Activated T-helper 2 cell treated with anti-CD3 and anti-CD28 coated beads, Interferon-gamma antibody, Interleukin-2, Interleukin-4, amounts not matched to agents 10 μg/mL and 5 μg/mL and 100 μg/mL, durations not matched to agents 14 hours and 24 hours and 36 hours (primary cell): ENCODE results near the gene SLC35F3. TPM values are rescaled to one million over a fixed set of nuclear protein-coding genes. Genes with fewer than 3 reads are reported as not detected.
"Not testable (repeated sequence)": the region's sequence is repeated elsewhere in the genome, so short reads cannot be mapped to it uniquely, and the experiment has no call there.

Experiments
- DNase-seq: peaks from one replicate; pipeline ENCODE4 v3.0.0; 2021; ENCODE audit warnings: low spot score
- H3K27ac Mint-ChIP-seq: one replicate; pipeline ENCODE4 v1.8.0; 2021; ENCODE audit warnings: mixed read lengths
- H3K27me3 Mint-ChIP-seq: one replicate; pipeline ENCODE4 v1.8.0; 2021; ENCODE audit warnings: low read depth, mixed read lengths
- H3K36me3 Mint-ChIP-seq: one replicate; pipeline ENCODE4 v1.8.0; 2021; ENCODE audit warnings: low read depth, mixed read lengths
- H3K4me1 Mint-ChIP-seq: one replicate; pipeline ENCODE4 v1.8.0; 2021; ENCODE audit warnings: low read depth, mixed read lengths
- H3K4me3 Mint-ChIP-seq: one replicate; pipeline ENCODE4 v1.8.0; 2021; ENCODE audit warnings: low read depth, mild to moderate bottlenecking, moderate library complexity, mixed read lengths
- H3K9me3 Mint-ChIP-seq: one replicate; pipeline ENCODE4 v1.8.0; 2021; ENCODE audit warnings: mixed read lengths
- intact Hi-C: fragments of 100-400 bp; cut with micrococcal nuclease; formaldehyde crosslinking; loops from one replicate; pipeline ENCODE4 v1.15.1; 2023
- total RNA-seq: library from RNA; stranded (reverse); gene quantifications from 2 replicates; pipeline ENCODE4 v1.2.3, GENCODE V29; 2022

The SLC35F3 gene
- total RNA-seq, 1 donor from 2014 or later, result 2.5 TPM

DNA sequence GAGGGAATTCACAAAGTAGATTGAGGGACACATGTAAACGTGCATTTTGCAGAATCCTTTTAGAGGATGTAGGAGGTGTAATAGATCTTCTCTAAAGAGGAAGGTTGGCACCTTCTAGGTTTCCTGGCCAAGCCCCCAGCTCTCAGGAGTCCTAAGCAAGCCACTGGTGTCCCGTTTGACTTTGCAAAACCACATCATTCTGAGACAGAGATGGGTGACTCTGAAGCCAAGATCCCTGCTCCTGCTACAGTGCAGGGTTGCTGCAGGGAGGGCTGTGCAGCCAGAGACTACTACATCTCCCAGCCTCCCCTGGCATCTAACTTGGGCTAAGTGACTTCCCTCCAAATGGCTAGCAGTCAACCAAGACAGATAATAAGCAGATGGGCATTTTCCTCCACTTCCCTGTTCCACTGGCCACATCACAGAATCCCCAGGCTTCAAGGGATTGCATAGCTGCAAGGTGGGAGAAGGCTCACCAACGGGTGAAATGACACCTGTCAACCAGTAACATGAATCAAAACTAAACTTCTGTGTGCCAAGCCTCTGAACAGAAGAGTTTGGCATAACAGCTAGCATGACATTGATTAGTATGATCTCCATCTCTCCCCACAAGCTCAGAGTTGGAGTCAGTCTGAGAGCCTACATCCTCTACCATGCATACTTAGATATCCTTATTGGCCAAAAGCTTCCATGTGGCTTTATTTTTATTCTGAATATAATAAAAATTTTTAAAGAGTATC, 339.2 kb downstream of the SLC35F3 start:
- Mint-ChIP-seq H3K27ac (no peak overlapping the region), H3K4me3 (no peak overlapping the region), H3K36me3 (no peaks in the 10 kb centered on the region), H3K9me3 (peaks cover 16% of the 10 kb centered on the region), H3K27me3 (peaks cover 8% of the 10 kb centered on the region), H3K4me1 (peaks cover 3% of the 10 kb centered on the region)
- DNase-seq, result no peak
- intact Hi-C loops, result loop anchor here (1.0 kb wide), 1 partner anchor 28 kb away; no protein-coding TSS in a partner anchor

DNA sequence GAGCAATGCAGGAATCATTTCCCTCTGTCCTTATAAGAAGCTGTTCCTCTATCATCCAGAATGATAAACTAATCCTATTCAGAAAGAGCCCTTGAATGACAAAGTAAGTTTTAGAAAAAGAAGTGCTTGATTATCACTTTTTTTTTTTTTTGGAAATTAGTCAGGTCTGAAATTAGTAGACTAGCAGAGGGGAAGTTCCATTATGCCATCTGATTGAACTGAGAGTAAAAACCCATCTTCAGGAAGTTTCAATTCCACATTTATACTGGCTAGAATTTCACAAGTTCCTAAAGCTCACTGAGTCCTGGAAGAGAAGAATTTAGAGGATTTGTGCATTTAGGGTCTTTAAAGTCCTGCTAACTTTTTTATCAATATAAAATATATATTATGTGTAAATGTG, 340.0 kb downstream of the SLC35F3 start:
- H3K4me3 Mint-ChIP-seq, result no peak overlapping the region
- peaks cover 6% of the 10 kb centered on the region for H3K27me3 Mint-ChIP-seq
- H3K4me1 Mint-ChIP-seq, result peaks cover 3% of the 10 kb centered on the region
- DNase-seq, result no peak
- peaks cover 22% of the 10 kb centered on the region for H3K9me3 Mint-ChIP-seq
- H3K27ac Mint-ChIP-seq, result no peak overlapping the region
- intact Hi-C loops, result loop anchor here (1.0 kb wide), 1 partner anchor 27 kb away; no protein-coding TSS in a partner anchor
- H3K36me3 Mint-ChIP-seq, result no peaks in the 10 kb centered on the region

DNA sequence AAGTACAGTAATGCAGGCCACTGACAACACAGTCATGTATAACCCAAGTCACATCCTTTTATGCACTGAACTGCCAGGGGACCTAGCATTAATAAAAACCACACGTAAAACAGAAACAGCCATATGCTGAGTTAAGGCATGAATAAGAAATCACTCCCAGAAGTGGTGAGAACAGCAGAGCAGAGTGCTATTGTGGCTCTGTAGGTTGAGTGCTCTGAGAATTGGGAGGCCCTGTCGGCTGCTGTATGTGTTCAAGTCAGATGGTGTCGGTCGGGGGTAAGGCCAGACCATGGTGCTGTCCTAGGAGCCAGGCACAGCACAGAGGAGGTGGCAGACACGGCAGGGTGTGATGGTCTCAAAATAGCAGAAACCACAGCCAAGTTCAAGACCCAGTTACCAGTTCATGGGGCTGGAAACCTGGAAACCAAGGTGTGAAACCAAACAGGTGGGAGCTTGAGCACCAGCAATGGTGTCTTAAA, 342.2 kb downstream of the SLC35F3 start:
- Mint-ChIP-seq H3K27me3 (peaks cover 6% of the 10 kb centered on the region), H3K36me3 (no peaks in the 10 kb centered on the region), H3K4me3 (no peak overlapping the region), H3K27ac (no peak overlapping the region), H3K4me1 (peaks cover 3% of the 10 kb centered on the region), H3K9me3 (peaks cover 22% of the 10 kb centered on the region)
- intact Hi-C loops, result no loop called here
- DNase-seq, result no peak

DNA sequence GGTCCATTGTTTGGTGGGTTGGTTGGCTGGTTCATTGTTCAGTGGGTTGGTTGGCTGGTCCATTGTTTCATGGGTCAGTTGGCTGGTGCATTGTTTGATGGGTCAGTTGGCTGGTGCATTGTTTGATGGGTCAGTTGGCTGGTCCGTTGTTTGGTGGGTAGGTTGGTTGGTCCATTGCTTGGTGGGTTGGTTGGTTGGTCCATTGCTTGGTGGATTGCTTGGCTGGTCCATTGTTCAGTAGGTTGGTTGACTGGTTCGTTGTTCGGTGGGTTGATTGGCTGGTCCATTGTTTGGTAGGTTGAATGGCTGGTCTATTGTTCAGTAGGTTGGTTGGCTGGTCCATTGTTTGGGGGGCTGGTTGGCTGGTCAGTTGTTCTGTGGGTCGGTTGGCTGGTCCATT, 343.3 kb downstream of the SLC35F3 start:
- H3K27ac Mint-ChIP-seq, H3K4me1 Mint-ChIP-seq, intact Hi-C loops, H3K27me3 Mint-ChIP-seq, DNase-seq, H3K36me3 Mint-ChIP-seq, H3K4me3 Mint-ChIP-seq: not testable (repeated sequence)
- peaks cover 22% of the 10 kb centered on the region for H3K9me3 Mint-ChIP-seq

DNA sequence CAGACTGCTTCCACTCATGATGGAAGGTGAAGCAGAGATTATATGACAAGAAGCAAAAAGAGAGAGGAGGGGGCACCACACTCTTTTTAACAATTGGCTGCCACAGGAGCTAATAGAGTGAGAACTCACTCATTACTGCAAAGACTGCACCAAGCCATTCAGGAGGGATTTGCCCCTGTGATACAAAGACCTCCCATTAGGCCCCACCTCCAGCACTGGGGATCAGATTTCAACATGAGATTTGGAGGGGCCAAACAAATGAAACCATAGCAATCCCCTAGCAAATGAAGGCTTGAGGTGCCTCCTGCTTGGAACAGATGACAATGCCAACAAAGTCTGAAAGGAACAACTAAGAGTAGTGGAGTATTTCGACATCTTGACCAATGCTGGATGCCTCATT, 346.3 kb downstream of the SLC35F3 start:
- no peak overlapping the region for H3K4me3 Mint-ChIP-seq

DNA sequence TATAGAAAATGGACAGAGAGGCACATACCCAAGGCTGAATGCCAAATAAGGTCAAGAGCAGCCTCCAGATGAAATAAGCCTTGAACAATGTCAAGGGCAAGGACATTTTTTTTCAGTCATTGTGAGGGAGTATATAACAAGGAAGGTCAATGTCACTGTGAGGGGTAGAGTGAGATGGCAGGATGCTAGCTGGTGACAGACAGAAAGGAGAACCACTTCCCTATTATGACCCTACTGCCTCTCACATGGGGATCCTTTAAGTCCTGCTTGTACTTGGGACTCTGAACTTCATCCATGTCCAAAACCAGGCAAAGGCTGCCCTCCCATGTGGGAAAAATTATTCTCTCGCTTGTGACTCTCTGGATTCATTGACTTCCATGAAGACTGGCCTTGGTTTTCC, 349.3 kb downstream of the SLC35F3 start:
- H3K27ac Mint-ChIP-seq, result no peak overlapping the region
- intact Hi-C loops, result no loop called here
- no peaks in the 10 kb centered on the region for H3K4me1 Mint-ChIP-seq
- no peak for DNase-seq
- H3K36me3 Mint-ChIP-seq, result no peaks in the 10 kb centered on the region
- H3K9me3 Mint-ChIP-seq, result peaks cover 17% of the 10 kb centered on the region
- H3K4me3 Mint-ChIP-seq, result no peak overlapping the region
- H3K27me3 Mint-ChIP-seq, result peaks cover 23% of the 10 kb centered on the region

More for the DNA sequence above, 346.3 kb downstream of the SLC35F3 start:
- H3K36me3 Mint-ChIP-seq, result no peaks in the 10 kb centered on the region
- H3K27me3 Mint-ChIP-seq, result peaks cover 16% of the 10 kb centered on the region
- no peak for DNase-seq
- intact Hi-C loops, result no loop called here
- H3K4me1 Mint-ChIP-seq, result no peaks in the 10 kb centered on the region
- H3K27ac Mint-ChIP-seq, result no peak overlapping the region
- peaks cover 22% of the 10 kb centered on the region for H3K9me3 Mint-ChIP-seq

DNA sequence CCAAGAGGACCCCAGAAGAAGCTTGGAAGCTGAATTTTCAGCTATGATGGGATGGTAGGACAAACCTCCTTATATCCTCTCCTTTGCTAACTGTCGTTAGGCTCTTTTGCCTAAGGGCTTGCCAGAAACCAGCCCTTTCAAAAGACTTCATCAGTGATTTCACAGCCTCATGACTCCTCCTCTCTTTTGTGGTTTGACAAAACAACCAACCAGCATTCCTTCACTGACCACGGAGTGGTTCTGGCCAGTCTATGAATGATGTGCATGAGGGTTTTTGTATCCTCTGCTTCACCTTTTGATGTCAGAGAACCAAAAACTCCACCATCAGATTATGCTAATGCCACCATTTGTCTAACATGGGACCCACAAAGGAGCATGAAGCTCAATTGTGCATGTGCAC, 351.9 kb downstream of the SLC35F3 start:
- Mint-ChIP-seq H3K9me3 (peaks cover 11% of the 10 kb centered on the region), H3K4me1 (peaks cover 9% of the 10 kb centered on the region), H3K27ac (no peak overlapping the region), H3K27me3 (peaks cover 23% of the 10 kb centered on the region), H3K4me3 (no peak overlapping the region), H3K36me3 (no peaks in the 10 kb centered on the region)
- DNase-seq, result no peak
- intact Hi-C loops, result no loop called here

DNA sequence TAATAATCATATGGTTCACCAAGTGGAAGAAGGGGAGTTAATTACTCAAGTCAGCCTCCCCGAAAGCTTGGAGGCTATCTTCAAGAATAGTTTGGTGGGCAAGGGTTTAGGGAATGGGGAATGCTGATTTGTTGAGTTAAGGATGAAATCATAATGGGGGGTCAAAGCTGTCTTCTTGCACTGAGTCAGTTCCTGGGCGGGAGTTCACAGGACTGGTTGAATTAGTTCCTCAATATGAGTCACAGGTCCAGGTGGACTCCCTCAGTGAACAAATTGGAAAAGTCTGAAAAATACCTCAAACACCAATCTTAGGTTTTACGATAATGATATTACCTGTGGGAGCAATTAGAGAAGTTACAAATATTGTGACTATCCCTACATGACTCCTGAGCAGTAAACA, 353.6 kb downstream of the SLC35F3 start:
- Mint-ChIP-seq H3K36me3 (no peaks in the 10 kb centered on the region), H3K27ac (no peak overlapping the region), H3K9me3 (peaks cover 11% of the 10 kb centered on the region), H3K4me1 (peaks cover 9% of the 10 kb centered on the region), H3K27me3 (peaks cover 23% of the 10 kb centered on the region), H3K4me3 (no peak overlapping the region)
- DNase-seq, result no peak
- intact Hi-C loops, result no loop called here

DNA sequence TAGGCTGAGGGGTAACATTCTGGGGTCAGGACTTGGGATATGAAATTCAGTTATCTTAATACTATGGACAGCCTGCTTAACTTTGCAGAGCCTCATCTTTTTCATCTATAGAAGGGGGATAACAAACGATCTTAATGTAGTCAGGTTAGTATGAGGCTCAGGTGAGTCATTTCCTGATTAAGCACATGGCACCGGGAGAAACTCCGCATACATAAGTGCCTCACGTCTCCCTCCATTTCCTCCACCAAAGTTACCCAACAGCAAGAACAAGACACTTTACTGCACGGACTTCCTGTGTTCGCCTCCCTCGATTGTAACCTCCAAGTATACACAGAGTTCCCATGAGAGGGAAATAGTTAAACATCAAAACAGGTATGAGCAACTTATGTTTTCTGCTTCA, 356.1 kb downstream of the SLC35F3 start:
- Mint-ChIP-seq H3K36me3 (no peaks in the 10 kb centered on the region), H3K27ac (no peak overlapping the region), H3K4me3 (no peak overlapping the region), H3K27me3 (peaks cover 15% of the 10 kb centered on the region), H3K9me3 (peaks cover 11% of the 10 kb centered on the region), H3K4me1 (peaks cover 9% of the 10 kb centered on the region)
- intact Hi-C loops, result no loop called here
- DNase-seq, result no peak

DNA sequence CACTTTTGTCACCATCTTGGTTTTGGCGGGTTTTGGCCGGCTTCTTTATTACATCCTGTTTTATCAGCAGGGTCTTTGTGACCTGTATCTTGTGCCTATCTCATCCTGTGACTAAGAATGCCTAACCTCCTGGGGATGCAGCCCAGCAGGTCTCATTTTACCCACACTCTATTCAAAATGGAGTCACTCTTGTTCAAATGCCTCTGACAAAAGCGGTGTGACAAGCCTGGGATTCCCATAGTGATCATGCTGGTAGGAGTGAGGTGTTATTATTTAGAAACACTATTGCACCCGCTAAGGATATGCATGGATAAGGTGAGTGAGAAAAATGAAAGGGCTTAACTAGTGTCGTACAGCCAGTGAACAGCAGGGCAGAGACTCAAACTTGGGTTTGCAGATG, 357.1 kb downstream of the SLC35F3 start:
- no peak overlapping the region for H3K27ac Mint-ChIP-seq
- H3K4me1 Mint-ChIP-seq, result peaks cover 9% of the 10 kb centered on the region
- H3K36me3 Mint-ChIP-seq, result no peaks in the 10 kb centered on the region
- intact Hi-C loops, result no loop called here
- peaks cover 11% of the 10 kb centered on the region for H3K9me3 Mint-ChIP-seq
- no peak overlapping the region for H3K4me3 Mint-ChIP-seq
- DNase-seq, result no peak
- peaks cover 17% of the 10 kb centered on the region for H3K27me3 Mint-ChIP-seq

DNA sequence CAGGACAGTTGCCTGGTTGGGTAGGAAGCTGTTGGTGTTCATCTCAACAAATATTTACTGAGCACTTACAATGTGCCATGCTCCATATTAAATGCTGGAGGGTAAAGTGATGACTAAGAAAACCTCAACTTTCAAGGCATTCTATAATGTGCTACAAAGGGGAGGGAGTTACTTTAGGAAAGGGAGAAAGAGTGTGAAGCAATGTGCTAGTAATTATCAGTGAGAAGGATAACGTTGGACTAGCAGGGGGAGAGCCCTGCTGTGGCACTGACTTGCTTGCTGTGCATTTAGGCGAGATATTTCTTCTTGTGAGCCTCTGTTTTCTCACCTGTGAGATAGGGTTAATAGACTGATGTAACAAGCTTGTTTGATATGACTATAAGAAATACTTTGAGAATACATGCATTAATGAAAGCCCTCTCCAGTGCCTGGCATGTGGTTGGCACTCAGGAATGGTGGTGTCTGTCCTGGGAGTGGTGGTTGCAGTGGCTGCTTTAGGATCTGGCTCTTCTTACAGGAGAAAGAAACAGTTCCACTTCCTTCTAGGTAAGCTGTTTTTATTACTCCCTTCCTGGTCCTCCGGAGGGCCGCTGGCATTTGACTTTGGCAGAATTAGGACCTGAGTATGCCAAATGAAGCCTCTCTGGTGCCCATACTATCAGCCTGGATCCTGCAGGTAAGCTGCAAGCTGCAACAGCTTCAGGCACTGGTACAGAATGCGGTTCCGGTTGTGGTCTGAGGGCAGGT, 357.7 kb downstream of the SLC35F3 start:
- peaks cover 16% of the 10 kb centered on the region for H3K27me3 Mint-ChIP-seq
- H3K4me3 Mint-ChIP-seq, result no peak overlapping the region
- peaks cover 10% of the 10 kb centered on the region for H3K9me3 Mint-ChIP-seq
- H3K36me3 Mint-ChIP-seq, result no peaks in the 10 kb centered on the region
- intact Hi-C loops, result no loop called here
- peaks cover 9% of the 10 kb centered on the region for H3K4me1 Mint-ChIP-seq
- DNase-seq, result no peak
- H3K27ac Mint-ChIP-seq, result no peak overlapping the region

DNA sequence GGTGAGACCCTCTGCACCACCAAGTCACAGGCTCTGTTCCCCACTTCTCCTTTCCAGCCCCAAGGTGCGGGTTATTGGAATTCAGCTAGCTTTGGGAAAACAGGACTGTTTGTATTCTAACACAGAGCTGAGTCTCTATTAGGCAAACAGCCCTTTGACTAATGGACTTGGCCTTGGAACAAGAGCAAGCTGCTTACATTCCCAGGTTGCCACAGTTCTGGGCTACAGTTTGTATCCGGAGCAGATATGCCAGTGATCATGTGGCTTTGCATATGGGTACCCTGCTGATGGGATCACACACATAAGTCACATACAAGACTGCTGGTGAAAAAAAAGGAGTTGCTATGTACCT, 358.3 kb downstream of the SLC35F3 start:
- intact Hi-C loops, result no loop called here
- Mint-ChIP-seq H3K36me3 (no peaks in the 10 kb centered on the region), H3K27me3 (peaks cover 14% of the 10 kb centered on the region), H3K4me3 (no peak overlapping the region), H3K9me3 (peaks cover 5% of the 10 kb centered on the region), H3K27ac (no peak overlapping the region), H3K4me1 (peaks cover 9% of the 10 kb centered on the region)
- no peak for DNase-seq

DNA sequence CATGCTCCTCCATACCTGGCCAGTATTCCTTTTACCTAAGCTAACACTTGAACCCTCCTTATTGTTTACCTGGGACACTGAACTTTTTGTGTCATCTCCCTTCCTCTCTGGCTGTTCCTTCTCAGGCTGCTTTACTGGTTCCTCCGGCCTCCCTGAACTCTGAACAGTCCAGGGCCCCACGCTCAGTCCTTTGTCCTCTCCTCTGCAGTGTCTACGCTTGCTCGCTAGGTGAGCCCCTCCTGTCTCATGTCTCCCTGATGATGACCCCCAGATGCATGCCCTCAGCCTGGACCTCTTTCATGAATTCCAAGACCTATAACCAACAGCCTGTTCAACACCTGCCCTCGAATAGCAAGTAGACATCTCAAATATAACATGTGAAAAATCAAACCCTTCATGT, 360.4 kb downstream of the SLC35F3 start:
- Mint-ChIP-seq H3K27ac (no peak overlapping the region), H3K9me3 (no peaks in the 10 kb centered on the region), H3K4me1 (peaks cover 11% of the 10 kb centered on the region), H3K36me3 (peaks cover 3% of the 10 kb centered on the region), H3K4me3 (no peak overlapping the region), H3K27me3 (peaks cover 10% of the 10 kb centered on the region)
- intact Hi-C loops, result no loop called here
- DNase-seq, result no peak
